Lower lobe of right lung (tissue), 2 donors: Measurements from ENCODE around the gene GPR3. TPM values are rescaled to one million over a fixed set of nuclear protein-coding genes. Genes with fewer than 3 reads are reported as not detected.

ENCODE experiments used
- ATAC-seq, 2 donors: fragments of 200-7000 bp; cut with Tn5 transposase; one replicate each; pipeline ENCODE4 v1.9.1; 2020 to 2022; ENCODE audit warnings: mild to moderate bottlenecking in 2 of 2, moderate library complexity in 2 of 2
- DNase-seq: peaks from one replicate; pipeline ENCODE4 v3.0.0-alpha.2; 2020
- H3K27ac ChIP-seq: fragments of 200-600 bp; one replicate; pipeline ENCODE4 v1.8.0; 2022
- H3K27me3 ChIP-seq: fragments of 200-600 bp; one replicate; pipeline ENCODE4 v1.8.0; 2022; ENCODE audit warnings: low read depth
- H3K36me3 ChIP-seq: fragments of 200-600 bp; one replicate; pipeline ENCODE4 v1.8.0; 2022; ENCODE audit warnings: mild to moderate bottlenecking
- H3K4me1 ChIP-seq: fragments of 200-600 bp; one replicate; pipeline ENCODE4 v1.8.0; 2022
- H3K4me3 ChIP-seq: fragments of 200-600 bp; one replicate; pipeline ENCODE4 v1.8.0; 2022; ENCODE audit warnings: mild to moderate bottlenecking
- H3K9me3 ChIP-seq: fragments of 200-600 bp; one replicate; pipeline ENCODE4 v1.8.0; 2022
- intact Hi-C: fragments of 100-400 bp; cut with DNase I; formaldehyde crosslinking; loops from one replicate; pipeline ENCODE4 v1.11.0; 2022
- total RNA-seq: library from RNA; stranded (reverse); fragmentation: NEBNext Ultra II Directional; extraction: Animal tissue kit (Norgen Biotek cat#: 25700); gene quantifications from one replicate; pipeline ENCODE4 v1.2.1, GENCODE V29; 2021
- TF ChIP-seq, protein P1 (sequence below): fragments of 200-600 bp; IDR thresholded peaks from one replicate; pipeline ENCODE4 v1.8.0; 2022; ENCODE audit warnings: antibody characterized with exemption, mild to moderate bottlenecking
- donor health status: DM: no; HTN: yes; CAD: no; lungs with severe emphysema.

GPR3 gene
- total RNA-seq, 1 donor from 2014 or later: 0.18 TPM

DNA sequence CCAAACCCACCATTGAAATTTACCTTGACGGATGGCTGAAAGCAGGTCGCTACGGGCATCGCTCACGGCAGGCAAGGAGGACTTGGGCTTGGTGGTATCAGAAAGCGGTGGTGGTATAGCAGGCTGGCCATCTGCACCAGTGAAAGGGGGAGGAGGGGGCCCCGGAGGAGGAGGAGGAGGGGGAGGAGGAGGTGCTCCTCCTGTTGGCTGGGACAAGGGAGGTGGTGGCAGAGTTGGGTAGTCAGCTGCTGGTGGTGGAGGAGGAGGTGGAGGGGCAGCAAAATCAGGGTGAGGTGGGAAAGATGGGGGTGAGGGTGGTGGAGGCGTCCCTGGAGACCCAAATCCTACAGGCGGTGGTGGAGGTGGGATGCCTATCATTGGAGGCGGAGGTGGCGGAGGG is 17.2 kb downstream of the GPR3 start:
- intact Hi-C loops: no loop called here
- DNase-seq: no peak
- ATAC-seq: no peak
- Histone ChIP-seq H3K27me3 (no peaks in the 10 kb centered on the region), H3K9me3 (no peaks in the 10 kb centered on the region), H3K27ac (no peak overlapping the region), H3K4me1 (peaks cover 25% of the 10 kb centered on the region), H3K36me3 (peaks cover 94% of the 10 kb centered on the region), H3K4me3 (no peak overlapping the region)
- TF ChIP-seq, protein P1, sequence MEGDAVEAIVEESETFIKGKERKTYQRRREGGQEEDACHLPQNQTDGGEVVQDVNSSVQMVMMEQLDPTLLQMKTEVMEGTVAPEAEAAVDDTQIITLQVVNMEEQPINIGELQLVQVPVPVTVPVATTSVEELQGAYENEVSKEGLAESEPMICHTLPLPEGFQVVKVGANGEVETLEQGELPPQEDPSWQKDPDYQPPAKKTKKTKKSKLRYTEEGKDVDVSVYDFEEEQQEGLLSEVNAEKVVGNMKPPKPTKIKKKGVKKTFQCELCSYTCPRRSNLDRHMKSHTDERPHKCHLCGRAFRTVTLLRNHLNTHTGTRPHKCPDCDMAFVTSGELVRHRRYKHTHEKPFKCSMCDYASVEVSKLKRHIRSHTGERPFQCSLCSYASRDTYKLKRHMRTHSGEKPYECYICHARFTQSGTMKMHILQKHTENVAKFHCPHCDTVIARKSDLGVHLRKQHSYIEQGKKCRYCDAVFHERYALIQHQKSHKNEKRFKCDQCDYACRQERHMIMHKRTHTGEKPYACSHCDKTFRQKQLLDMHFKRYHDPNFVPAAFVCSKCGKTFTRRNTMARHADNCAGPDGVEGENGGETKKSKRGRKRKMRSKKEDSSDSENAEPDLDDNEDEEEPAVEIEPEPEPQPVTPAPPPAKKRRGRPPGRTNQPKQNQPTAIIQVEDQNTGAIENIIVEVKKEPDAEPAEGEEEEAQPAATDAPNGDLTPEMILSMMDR: no peak

DNA sequence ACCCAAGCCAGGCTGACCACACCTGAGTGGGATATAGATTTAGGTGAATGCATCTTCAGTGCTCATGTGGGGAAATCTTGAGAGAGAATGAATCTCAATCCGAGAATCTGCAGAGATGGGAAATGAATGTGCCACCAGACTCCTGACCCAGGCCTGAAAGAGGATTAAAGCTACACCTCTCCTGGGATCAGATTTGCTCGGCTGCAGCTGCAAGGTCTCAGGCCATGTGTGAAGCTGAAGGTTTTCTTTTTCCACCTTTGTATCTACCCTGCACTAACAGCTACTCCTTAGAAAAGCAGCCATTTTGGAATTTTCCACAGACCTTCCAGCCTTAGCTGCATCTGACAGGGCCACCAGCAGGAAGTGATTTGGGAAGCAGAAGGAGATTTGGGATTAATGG is 18.3 kb downstream of the GPR3 start:
- Histone ChIP-seq H3K9me3 (no peaks in the 10 kb centered on the region), H3K36me3 (peaks cover 97% of the 10 kb centered on the region)
- no peak for ATAC-seq

DNA sequence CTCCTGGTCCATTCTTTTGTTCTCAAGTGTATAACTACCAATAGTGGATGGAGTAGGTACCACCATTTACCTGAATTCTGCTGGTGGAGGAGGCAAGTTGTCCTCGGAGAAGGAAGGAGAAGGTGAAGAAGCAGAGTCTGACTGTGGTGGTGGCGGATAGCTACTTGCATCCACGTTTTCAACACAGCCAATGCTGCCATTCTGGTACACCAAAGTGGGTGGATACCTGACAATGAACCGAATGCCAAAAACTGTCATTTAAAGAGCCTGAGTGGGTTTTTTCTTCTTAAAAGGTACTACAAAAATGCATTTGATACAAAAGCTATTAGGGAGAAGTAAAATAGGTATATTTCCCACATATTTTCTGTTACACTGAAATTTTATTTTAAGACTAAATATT is 20.1 kb downstream of the GPR3 start:
- no peak for DNase-seq
- Histone ChIP-seq H3K27me3 (no peaks in the 10 kb centered on the region), H3K9me3 (no peaks in the 10 kb centered on the region), H3K27ac (no peak overlapping the region), H3K4me1 (peaks cover 19% of the 10 kb centered on the region), H3K36me3 (peaks cover 99% of the 10 kb centered on the region), H3K4me3 (no peak overlapping the region)
- TF ChIP-seq, protein P1: no peak
- no peak for ATAC-seq
- intact Hi-C loops: no loop called here

More for the DNA sequence above, 18.3 kb downstream of the GPR3 start:
- Histone ChIP-seq H3K27me3 (no peaks in the 10 kb centered on the region), H3K4me1 (peaks cover 15% of the 10 kb centered on the region), H3K27ac (no peak overlapping the region), H3K4me3 (no peak overlapping the region)
- DNase-seq: no peak
- intact Hi-C loops: no loop called here
- TF ChIP-seq, protein P1: no peak

DNA sequence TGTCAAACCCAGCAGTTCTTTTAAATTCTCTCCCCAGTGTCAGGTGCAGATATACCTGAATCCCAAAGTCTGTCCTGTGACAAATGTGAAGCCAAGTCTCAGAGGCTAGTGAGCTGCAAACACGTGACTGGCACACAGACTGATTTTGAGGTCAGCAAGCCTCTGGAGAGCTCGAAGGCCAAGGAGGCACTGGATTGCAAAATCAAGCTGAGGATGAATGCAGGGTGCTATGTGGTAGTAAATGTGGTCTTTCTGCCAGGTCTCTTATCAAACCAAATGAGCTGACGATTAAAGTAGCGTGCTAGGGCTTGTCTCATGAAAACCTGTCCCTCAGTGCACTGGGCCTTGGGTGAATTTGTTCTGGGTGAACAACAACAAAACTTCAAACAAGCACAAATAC is 20.6 kb downstream of the GPR3 start:
- no peak overlapping the region for H3K4me3 ChIP-seq
- no peaks in the 10 kb centered on the region for H3K9me3 ChIP-seq
- intact Hi-C loops: no loop called here
- TF ChIP-seq, protein P1: no peak
- DNase-seq (no peak), ATAC-seq (peak in 1 of 2 donors; percentile 28)
- no peak overlapping the region for H3K27ac ChIP-seq
- no peaks in the 10 kb centered on the region for H3K27me3 ChIP-seq
- peaks cover 24% of the 10 kb centered on the region for H3K4me1 ChIP-seq
- H3K36me3 ChIP-seq: peaks cover 99% of the 10 kb centered on the region

DNA sequence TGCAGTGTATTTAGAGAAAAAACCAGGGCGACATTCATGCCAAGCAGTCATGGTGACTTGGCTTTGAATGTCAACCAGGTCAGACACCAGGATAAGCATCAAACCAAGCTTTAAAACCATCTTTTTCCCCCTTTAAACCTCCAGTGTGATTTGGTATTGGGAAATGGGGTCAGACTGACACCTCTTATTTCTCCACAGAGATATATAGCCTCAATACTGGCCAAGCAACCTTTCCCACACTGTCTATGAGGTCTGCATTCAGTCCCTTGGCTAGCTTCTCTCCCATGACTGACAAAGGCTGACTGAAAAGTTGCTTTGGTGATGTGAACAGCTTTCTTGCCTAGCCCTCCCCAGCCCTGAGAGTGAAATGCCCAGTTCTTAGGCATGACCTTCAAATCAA is 21.7 kb downstream of the GPR3 start:
- H3K36me3 ChIP-seq: peaks cover 99% of the 10 kb centered on the region
- intact Hi-C loops: no loop called here

More for the DNA sequence above, 21.7 kb downstream of the GPR3 start:
- Histone ChIP-seq H3K4me1 (peaks cover 35% of the 10 kb centered on the region), H3K27me3 (no peaks in the 10 kb centered on the region), H3K27ac (no peak overlapping the region), H3K4me3 (no peak overlapping the region), H3K9me3 (no peaks in the 10 kb centered on the region)
- ATAC-seq (no peak), DNase-seq (no peak)
- TF ChIP-seq, protein P1: no peak
